ENCODE results near the gene LRP4. TPM values are rescaled to one million over a fixed set of nuclear protein-coding genes. Genes with fewer than 3 reads are reported as not detected.

Gene LRP4
- total and polyA plus RNA-seq, 7 donors: 5.4 to 32.3 (median 14.5) TPM

DNA sequence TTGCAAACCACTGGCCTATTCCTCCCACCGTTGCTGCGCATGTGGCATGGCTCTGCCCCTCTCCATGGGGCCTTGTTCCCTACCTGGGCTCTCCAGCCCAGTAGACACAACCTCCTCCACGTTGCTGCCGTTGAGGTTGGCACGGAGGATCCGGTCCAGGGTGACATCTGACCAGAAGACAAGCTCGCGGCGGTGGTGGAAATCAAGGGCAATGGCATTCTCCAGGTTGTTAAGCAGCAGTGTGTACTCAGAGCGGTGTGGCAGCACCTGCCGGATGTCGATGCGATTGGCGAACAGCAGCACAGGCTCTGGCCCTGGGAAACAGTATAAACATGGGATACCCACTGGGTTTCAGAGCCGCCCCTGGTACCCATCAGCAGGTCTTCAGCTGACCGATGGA is 23.8 kb downstream of the LRP4 start:
- intact Hi-C loops (cut with DNase I): loop anchor here (10.0 kb wide), 2 partner anchors 370 to 460 kb away; partner anchors contain the start of gene MYBPC3 (in 1 of the 2)
- TF ChIP-seq, protein P1, sequence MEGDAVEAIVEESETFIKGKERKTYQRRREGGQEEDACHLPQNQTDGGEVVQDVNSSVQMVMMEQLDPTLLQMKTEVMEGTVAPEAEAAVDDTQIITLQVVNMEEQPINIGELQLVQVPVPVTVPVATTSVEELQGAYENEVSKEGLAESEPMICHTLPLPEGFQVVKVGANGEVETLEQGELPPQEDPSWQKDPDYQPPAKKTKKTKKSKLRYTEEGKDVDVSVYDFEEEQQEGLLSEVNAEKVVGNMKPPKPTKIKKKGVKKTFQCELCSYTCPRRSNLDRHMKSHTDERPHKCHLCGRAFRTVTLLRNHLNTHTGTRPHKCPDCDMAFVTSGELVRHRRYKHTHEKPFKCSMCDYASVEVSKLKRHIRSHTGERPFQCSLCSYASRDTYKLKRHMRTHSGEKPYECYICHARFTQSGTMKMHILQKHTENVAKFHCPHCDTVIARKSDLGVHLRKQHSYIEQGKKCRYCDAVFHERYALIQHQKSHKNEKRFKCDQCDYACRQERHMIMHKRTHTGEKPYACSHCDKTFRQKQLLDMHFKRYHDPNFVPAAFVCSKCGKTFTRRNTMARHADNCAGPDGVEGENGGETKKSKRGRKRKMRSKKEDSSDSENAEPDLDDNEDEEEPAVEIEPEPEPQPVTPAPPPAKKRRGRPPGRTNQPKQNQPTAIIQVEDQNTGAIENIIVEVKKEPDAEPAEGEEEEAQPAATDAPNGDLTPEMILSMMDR (IDR thresholded peaks at IDR 0.05): no peak
- Histone ChIP-seq H3K4me3 (no peak overlapping the region), H3K4me1 (peaks cover 9% of the 10 kb centered on the region), H3K9me3 (no peaks in the 10 kb centered on the region), H3K36me3 (ENCODE audit: insufficient read depth in 1 of 2, low read depth in 1 of 2) (peaks cover 0 to 57% of the 10 kb centered on the region in 2 donors), H3K27me3 (ENCODE audit: insufficient read depth in 3 of 3, low read length in 2 of 3) (no peaks in the 10 kb centered on the region), H3K27ac (no peak overlapping the region)
- DNase-seq (no peak), ATAC-seq (no peak)
- WGBS, 3 donors: 82 to 94% (median 87%) methylated on average over 16 of the region's 16 CpGs

DNA sequence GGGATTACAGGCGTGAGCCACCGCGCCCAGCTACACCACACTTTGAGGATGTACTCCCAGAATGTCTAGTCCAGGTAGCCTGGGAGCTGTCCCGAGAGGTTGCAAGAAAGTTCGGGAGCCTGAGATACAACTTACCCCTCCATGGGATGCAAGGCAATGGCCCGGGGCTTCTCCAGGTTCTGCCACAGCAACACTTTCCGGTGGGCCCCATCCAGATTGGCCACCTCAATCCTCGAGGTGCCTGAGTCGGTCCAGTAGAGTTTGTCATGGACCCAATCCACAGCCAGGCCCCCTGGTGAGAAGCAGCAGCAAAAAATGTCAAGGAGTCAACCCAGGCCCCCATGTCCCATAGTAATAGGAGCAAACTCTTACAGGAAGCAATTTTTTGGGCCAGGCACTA is 25.5 kb downstream of the LRP4 start:
- Histone ChIP-seq H3K9me3 (no peaks in the 10 kb centered on the region), H3K4me3 (no peak overlapping the region), H3K27me3 (ENCODE audit: insufficient read depth in 3 of 3, low read length in 2 of 3) (no peaks in the 10 kb centered on the region), H3K4me1 (peaks cover 9% of the 10 kb centered on the region), H3K27ac (no peak overlapping the region), H3K36me3 (ENCODE audit: insufficient read depth in 1 of 2, low read depth in 1 of 2) (peaks cover 0 to 55% of the 10 kb centered on the region in 2 donors)
- 87 to 92% (median 89%) methylated on average over 9 of the region's 9 CpGs for WGBS, 3 donors
- no peak for ATAC-seq
- intact Hi-C loops (cut with DNase I): loop anchor here (10.0 kb wide), 2 partner anchors 372 to 462 kb away; partner anchors contain the start of gene MYBPC3 (in 1 of the 2)
- TF ChIP-seq, protein P1 (IDR thresholded peaks at IDR 0.05): no peak
- DNase-seq: no peak

DNA sequence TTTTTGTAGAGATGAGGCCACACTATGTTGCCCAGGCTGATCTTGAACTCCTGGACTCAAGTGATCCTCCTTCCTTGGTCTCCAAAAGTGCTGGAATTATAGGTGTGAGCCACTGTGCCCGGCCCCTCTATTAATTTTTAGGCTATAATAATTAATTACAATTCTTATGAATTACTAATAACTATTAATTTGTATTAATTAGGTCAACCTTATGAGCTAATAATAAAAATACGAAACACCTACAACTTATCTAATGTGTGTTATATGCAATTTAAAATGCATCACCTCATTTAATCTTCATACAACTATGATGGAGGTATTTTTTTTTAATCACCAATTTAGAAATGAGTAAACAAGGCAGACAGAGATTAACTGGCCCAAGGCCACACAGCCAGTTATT is 26.2 kb downstream of the LRP4 start:
- TF ChIP-seq, protein P1 (IDR thresholded peaks at IDR 0.05): no peak
- DNase-seq (no peak), ATAC-seq (no peak)
- Histone ChIP-seq H3K27me3 (ENCODE audit: insufficient read depth in 3 of 3, low read length in 2 of 3) (no peaks in the 10 kb centered on the region), H3K4me3 (no peak overlapping the region), H3K36me3 (ENCODE audit: insufficient read depth in 1 of 2, low read depth in 1 of 2) (peaks cover 0 to 61% of the 10 kb centered on the region in 2 donors), H3K9me3 (no peaks in the 10 kb centered on the region), H3K27ac (no peak overlapping the region), H3K4me1 (peaks cover 9% of the 10 kb centered on the region)
- WGBS, 3 donors: 92 to 95% (median 94%) methylated on average over 2 of the region's 2 CpGs
- intact Hi-C loops (cut with DNase I): loop anchor here (10.0 kb wide), 2 partner anchors 373 to 463 kb away; partner anchors contain the start of gene MYBPC3 (in 1 of the 2)

DNA sequence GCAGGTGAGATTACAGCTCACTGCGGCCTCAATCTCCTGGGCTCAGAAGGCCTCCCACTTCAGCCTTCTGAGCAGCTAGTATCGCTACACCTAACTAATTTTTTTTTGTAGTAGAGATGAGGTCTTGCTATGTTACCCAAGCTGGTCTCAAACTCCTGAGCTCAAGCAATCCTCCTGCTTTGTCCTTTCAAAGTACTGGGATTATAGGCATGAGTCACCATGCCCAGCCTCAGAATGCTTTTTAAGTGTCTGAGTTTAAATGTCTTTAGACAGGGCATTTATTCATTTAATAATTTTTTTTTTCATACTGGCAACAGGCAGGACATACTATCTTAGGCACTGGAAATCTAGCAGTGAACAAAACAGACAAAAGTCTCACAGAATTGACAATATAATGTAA is 27.7 kb downstream of the LRP4 start:
- H3K27ac ChIP-seq: no peak overlapping the region
- peaks cover 0 to 75% of the 10 kb centered on the region in 2 donors for H3K36me3 ChIP-seq (ENCODE audit: insufficient read depth in 1 of 2, low read depth in 1 of 2)
- ATAC-seq (no peak), DNase-seq (no peak)
- intact Hi-C loops (cut with DNase I): loop anchor here (10.0 kb wide), 2 partner anchors 374 to 464 kb away; partner anchors contain the start of gene MYBPC3 (in 1 of the 2)
- H3K27me3 ChIP-seq (ENCODE audit: insufficient read depth in 3 of 3, low read length in 2 of 3): no peaks in the 10 kb centered on the region
- H3K4me1 ChIP-seq: peaks cover 8% of the 10 kb centered on the region
- TF ChIP-seq, protein P1 (IDR thresholded peaks at IDR 0.05): no peak
- no peaks in the 10 kb centered on the region for H3K9me3 ChIP-seq
- no peak overlapping the region for H3K4me3 ChIP-seq
- 95 to 100% (median 98%) methylated on average over 2 of the region's 2 CpGs for WGBS, 3 donors

Data from psoas muscle (tissue), 8 donors.